Measurements from ENCODE around the gene SSBP4.

The SSBP4 gene

GRCh38 chr19:18446145-18446810 lies 27.1 kb downstream of the SSBP4 start:
- DNase-seq = no peak

DNA sequence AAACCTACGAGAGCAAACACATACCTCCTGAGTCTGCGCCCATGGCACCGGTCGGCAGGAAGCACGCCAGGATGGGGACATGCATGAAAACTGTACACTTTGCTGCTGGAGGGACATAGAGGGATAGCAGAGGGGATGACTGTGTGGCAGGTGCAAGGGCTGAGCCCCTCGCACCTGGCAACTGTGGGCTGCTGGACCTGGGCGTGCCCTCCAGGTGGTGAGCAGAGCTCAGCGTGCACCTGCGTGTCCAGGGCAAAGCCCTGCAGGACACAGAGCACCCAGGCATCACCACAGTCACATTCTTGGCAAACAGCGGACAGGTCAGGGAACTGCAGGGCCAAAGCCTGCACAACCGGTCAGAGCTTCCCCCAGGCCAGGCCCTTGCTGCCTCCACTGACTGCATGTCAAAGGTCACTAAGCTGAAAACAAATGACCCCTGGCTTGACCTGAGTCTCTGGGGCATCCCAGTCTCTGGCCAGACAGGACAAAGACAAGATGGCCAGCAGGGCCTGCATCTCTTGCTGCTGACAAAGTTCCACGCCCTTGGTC lies 27.7 kb downstream of the SSBP4 start:
- DNase-seq = no peak

DNA sequence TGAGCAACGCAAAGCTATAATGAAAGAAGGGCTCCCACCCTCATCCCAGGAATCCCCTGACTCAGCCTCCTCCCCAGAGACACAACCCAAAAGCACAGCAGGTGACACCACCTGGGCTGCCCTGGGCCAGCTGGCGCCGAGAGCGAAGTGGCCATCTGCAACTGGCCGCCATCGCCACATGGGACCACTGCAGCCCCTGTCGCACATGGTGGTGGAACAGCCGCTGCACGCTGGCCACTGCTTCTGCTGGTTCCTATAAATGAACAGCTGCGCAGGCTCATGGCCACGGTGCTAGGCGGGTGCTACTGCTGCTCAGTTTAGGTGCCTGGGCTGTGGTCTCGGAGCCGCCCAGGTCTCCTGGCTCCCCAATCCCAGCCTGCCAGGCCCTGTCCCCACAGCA lies 30.4 kb downstream of the SSBP4 start:
- DNase-seq = no peak

- no peak for DNase-seq
These were observed 31.1 kb downstream of the SSBP4 start for GRCh38 chr19:18450021-18450930.

GRCh38 chr19:18450931-18451836 lies 32.0 kb downstream of the SSBP4 start:
- peak; percentile 93 for DNase-seq

GRCh38 chr19:18452386-18452785 lies 33.2 kb downstream of the SSBP4 start:
- no peak for DNase-seq

DNA sequence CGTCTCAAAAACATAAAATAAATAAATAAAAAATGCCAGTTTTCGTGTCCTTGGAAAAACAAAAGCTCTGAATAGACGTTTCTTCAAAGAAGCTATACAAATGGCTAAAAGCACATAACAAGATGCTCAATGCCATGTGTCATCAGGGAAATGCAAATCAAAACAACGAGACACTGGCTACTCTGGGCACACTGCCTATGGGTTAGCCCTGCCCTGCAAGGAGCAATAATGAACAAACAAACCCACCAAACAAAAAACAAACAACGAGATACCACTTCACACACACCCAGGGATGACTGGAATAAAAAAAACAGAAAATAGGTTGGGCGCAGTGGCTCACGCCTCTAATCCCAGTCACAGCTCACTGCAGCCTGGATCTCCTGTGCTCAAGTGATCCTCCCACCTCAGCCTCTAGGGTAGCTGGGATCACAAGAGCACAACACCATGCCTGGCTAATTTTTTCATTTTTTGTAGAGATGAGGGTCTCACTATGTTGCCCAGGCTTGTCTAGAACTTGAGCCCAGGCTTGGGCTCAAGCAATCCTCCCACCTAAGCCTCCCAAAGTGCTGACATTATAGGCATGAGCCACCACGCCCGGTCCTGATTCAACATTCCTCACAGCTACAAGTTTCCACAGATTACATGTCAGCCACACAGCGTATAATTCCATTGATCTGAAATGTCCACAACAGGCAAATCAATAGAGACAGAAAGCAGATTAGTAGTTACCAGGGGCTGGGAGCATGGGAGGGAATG lies 34.2 kb downstream of the SSBP4 start:
- no peak for DNase-seq

DNA sequence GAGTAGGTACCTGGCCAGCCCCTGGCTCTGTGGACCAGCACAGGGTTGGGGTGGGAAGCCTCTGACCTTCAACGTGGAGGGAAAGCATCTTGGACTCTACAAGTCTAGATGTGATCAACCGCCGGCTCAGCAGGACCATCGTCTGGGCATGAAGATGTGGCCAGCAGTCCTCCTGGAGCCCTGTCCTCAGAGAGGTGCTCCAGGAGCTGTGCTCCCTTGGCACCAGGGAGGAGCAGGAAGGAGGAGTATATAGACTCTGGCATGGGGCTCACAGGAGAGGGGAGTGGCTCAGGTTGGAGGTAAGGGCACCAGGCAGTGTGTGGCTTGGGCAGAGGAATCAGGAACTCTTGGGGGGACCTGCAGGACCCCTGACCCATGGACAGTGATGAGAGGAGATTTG lies 37.1 kb downstream of the SSBP4 start:
- DNase-seq = no peak

DNA sequence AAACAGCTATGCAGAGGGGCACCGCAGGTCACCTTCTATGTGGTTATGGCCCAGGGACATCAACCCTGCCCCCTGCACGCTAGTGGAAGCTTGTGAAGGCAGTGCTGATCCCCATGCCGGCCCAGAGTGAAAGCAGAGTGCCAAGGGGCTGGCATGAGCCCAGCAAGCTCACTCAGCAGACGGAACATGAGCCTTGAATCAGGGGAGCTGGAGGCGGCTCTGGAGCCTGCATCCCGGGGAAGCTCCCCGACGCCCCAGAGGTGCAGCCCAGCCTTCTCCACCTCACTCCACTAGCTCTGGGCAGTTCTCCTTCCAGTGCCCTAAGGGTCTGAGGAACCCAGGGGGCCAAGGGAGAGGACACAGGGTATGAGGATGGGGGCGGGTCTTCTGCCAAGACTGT lies 37.8 kb downstream of the SSBP4 start:
- no peak for DNase-seq

DNA sequence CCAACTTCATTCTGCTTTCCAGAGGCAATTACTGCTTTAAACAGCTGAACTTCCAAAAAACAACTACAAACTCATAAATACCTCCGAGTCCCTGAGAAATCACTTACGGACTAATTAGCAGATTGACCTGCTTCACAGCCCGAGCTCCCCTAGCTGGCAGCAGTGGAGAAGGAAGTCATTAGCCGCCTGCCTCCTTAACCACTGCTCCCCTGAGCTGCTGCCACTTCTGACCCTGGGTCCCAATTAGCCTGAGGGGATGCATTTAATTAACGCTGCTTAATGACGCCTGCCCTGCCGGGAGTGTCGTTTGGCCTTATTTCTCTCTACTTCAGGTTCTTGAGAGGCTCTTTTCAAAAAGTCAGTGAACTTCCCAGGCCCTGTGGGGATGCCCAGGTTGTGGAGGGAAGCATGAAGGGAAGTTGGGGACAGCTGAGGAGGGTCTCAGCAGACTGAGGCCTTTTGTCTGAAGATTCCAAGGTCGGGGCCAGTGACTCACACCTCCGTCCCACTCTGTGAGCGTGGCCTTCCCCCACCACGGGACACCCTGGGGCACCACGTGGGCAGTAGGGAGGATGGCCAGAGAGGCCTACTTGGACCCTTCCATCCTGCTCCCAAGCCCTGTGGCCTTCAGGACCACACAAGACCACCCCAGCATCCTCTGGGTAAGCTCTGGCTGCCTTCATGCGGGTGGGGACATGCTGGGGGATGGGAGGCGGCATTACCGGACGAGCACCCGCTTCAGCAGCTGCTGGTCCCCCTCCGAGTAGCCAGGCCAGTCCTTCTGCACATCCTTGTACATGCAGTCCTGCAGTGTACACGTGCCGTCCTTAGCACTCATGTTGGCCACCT lies 38.5 kb downstream of the SSBP4 start:
- peak; percentile 65 for DNase-seq

- DNase-seq = no peak
These were observed 41.7 kb downstream of the SSBP4 start for GRCh38 chr19:18460900-18461299.

DNA sequence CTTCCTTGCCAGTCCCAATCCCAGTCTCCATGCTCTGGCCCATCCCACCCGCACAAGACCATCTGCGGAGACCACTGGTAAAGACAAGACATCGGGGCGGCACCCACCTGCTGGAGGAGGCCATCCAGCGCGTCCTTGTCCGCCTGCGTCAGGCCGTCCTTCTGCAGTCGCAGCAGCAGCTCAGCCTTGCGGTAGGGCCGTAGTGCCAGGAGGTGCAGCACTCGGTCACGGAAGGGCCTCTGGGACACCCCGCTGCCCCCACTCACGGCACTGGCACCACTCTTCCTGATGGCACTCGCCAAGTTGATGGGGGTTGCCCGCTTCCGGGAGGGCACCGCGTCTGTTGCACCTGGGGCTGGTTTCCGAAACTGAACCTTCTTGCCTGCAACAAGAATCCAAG lies 42.3 kb downstream of the SSBP4 start:
- no peak for DNase-seq

- no peak for DNase-seq
These were observed 45.4 kb downstream of the SSBP4 start for GRCh38 chr19:18464646-18465045.

GRCh38 chr19:18465214-18465963 lies 46.2 kb downstream of the SSBP4 start:
- no peak for DNase-seq

- no peak for DNase-seq
These were observed 46.8 kb downstream of the SSBP4 start for GRCh38 chr19:18465964-18466339.

- no peak for DNase-seq
These were observed 47.2 kb downstream of the SSBP4 start for GRCh38 chr19:18466354-18466753.

DNA sequence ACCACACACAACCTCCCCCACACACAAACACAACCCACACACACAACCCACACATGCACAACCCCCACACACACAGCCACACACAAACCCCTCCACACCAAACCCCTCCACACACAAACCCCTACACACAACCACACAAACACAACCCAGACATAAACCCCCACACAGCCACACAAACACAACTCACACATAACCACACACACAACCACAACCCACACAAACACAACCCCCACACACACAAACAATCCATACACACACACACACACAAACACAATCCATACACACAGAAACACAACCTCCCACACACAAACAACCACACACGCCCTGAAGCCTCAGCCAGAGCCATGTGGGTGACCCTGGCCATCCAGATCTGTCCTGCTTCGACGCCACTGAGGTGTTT lies 48.8 kb downstream of the SSBP4 start:
- no peak for DNase-seq

DNA sequence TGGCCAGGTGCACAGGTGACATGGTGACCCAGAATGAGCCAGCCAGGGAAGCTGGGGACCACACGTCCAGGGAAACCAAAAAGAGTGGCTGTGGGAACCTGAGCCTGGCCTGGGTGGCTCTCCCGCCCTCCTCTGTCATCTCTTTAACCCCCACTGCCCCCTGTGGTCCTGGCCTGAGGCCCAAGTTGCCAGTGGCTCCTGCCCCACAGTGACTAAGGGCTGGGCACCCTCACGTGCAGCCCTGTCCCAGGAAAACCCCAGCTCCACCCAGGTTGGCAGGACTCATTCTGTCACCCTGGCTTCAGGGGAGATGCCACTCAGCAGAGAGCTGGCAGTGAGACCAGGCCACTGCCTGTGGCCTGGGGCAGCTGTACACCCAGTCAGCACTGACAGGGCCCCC lies 49.3 kb downstream of the SSBP4 start:
- no peak for DNase-seq

DNA sequence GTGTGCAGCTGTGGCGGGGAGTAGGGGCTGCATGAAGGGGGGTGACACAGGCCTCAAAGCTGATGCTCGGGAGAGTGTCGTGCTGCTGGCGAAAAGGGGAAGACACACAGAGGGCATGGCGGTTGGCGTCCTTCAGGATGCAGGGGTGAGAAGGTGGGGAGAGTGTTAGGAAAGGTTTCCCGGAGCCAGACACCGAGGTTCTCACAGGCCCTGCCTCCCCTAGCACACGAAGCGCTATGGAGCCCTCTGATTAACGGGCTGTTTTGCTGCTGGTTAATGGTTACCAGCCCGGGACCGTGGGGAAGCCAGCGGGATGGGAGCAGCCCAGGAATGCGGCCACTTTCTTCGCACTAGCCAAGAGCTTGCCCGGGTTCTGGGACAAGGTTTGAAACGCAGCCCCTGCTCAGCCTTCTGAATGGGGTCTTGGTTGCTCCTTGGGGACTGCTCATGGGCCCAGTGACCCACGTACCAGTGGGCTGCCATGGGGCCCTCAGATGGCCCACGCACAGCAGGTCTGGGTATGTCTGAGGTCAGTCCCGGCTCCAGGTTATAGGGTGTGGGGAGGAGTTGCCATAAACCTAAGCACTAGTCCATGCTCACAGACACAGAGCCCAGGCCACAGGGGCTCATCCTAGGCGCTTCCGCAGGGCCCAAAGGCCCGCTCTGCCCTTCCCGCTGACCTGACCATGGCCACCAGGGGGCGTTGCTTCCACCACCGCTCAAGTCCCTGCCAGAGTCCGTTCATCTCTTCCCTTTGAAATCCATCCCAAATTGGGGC lies 50.1 kb downstream of the SSBP4 start:
- DNase-seq = peak; percentile 85

DNA sequence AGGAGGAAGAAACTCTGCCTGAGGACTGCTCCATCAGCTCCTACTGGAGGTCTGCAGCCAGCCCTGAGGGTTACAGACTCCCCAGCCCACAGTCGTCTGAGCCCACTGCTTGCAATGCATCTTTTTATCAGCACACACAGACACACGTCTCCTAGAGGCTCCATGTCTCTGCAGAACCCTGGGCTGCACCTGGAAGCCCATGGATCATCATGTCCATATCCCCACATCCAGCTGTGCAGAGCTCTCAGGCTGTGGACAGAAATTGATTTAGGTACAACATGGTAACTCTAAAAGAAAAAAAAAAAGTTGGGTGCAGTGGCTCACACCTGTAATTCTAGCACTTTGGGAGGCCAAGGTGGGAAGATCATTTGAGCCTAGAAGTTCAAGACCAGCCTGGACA lies 51.6 kb downstream of the SSBP4 start:
- DNase-seq = no peak
